Endodermal cell (in vitro differentiated cells): Measurements from ENCODE around the gene CLDN3. TPM values are rescaled to one million over a fixed set of nuclear protein-coding genes. Genes with fewer than 3 reads are reported as not detected.
A peak's percentile ranks its signal among the peaks of the same experiment; 100 is the strongest.

Source experiments
- DNase-seq: peaks from one replicate; pipeline ENCODE4 v3.0.0-alpha.2; 2017
- H3K27ac ChIP-seq: 2 replicates; pipeline ENCODE4 v1.5.1; 2013; ENCODE audit warnings: mild to moderate bottlenecking, low read depth, low read length, moderate library complexity
- H3K27me3 ChIP-seq: 2 replicates; pipeline ENCODE4 v1.6.1; 2013; ENCODE audit warnings: mild to moderate bottlenecking, low read length, moderate library complexity; ENCODE audit not compliant: insufficient read depth, control insufficient read depth, poor library complexity, severe bottlenecking
- H3K36me3 ChIP-seq: 2 replicates; pipeline ENCODE4 v1.7.0; 2013; ENCODE audit warnings: mild to moderate bottlenecking, low read length, moderate library complexity; ENCODE audit not compliant: control insufficient read depth, insufficient read depth
- H3K4me1 ChIP-seq: one replicate; pipeline ENCODE4 v1.7.0; 2013; ENCODE audit warnings: low read length; ENCODE audit not compliant: control insufficient read depth, insufficient read depth
- H3K4me3 ChIP-seq: 2 replicates; pipeline ENCODE4 v1.5.1; 2013; ENCODE audit warnings: mild to moderate bottlenecking, low read length, moderate library complexity
- H3K9ac ChIP-seq: 2 replicates; pipeline ENCODE4 v1.6.1; 2013; ENCODE audit warnings: mild to moderate bottlenecking, low read length, moderate library complexity; ENCODE audit not compliant: poor library complexity, severe bottlenecking; ENCODE audit errors: extremely low read depth
- H3K9me3 ChIP-seq: 2 replicates; pipeline ENCODE4 v1.6.1; 2013; ENCODE audit warnings: mild to moderate bottlenecking, low read length, moderate library complexity; ENCODE audit not compliant: control insufficient read depth
- H3K27ac Mint-ChIP-seq: 2 replicates; pipeline ENCODE4 v1.8.0; 2020; ENCODE audit warnings: mixed read lengths
- H3K27me3 Mint-ChIP-seq: 2 replicates; pipeline ENCODE4 v1.8.0; 2021; ENCODE audit warnings: mild to moderate bottlenecking, mixed read lengths; ENCODE audit not compliant: insufficient read depth
- H3K36me3 Mint-ChIP-seq: 2 replicates; pipeline ENCODE4 v1.8.0; 2020; ENCODE audit warnings: low read depth, mixed read lengths
- H3K4me1 Mint-ChIP-seq: 2 replicates; pipeline ENCODE4 v1.8.0; 2020; ENCODE audit warnings: mixed read lengths
- H3K4me3 Mint-ChIP-seq: 2 replicates; pipeline ENCODE4 v1.8.0; 2020; ENCODE audit warnings: mild to moderate bottlenecking, moderate library complexity, mixed read lengths
- H3K9me3 Mint-ChIP-seq: 2 replicates; pipeline ENCODE4 v1.8.0; 2020; ENCODE audit warnings: mild to moderate bottlenecking, mixed read lengths
- WGBS, 2 experiments: methylation state at CpG; one replicate each; pipeline versions ENCODE4 v1.1.5 to v1.1.7; 2013; ENCODE audit warnings: missing lambda C conversion rate in 2 of 2, mixed read lengths in 1 of 2; ENCODE audit not compliant: insufficient coverage in 1 of 2, insufficient read length in 1 of 2; 5-methylcytosine and 5-hydroxymethylcytosine counted together
- total RNA-seq, 2 donors: library from RNA; stranded (reverse); fragmentation: NEBNext Ultra II Directional in 1 of 2; extraction: Animal tissue kit (Norgen Biotek cat#: 25700) in 1 of 2; gene quantifications; 2 replicates in 1 of 2; 3 replicates in 1 of 2; pipeline ENCODE4 v1.2.1, GENCODE V29; 2021
- TF ChIP-seq, protein P1 (sequence below): fragments of 200-600 bp; sonication (generic); conservative IDR thresholded peaks from 2 replicates; pipeline ENCODE4 v1.5.0; 2021; ENCODE audit warnings: antibody characterized with exemption, mild to moderate bottlenecking

Gene CLDN3
- total RNA-seq, 2 donors from 2014 or later, result 20.7 to 47.0 TPM

DNA sequence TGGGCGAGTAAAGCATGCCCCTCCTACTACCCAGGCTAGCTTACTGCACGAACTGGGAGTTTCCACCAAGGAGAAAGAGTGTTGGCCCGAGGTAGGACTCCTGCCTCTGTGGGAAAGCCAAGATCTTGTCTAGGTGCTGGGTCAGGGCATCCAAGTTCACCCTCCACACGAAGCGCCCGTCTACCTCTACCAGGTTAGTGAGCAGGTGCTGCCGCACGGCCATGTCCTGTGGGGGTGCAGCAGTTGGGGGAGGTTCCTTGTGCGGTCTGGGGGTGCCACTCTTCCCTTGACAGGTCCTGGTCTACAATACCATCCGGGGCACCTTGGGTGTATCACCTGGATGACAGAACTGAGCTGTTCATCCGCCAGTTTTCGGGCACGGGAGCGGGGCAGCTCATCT lies 33.2 kb downstream of the CLDN3 start:
- no peaks in the 10 kb centered on the region for H3K4me1 ChIP-seq
- Mint-ChIP-seq H3K27ac (no peak overlapping the region), H3K27me3 (no peaks in the 10 kb centered on the region), H3K4me3 (peak overlapping the region; percentile 86), H3K36me3 (peaks cover 18% of the 10 kb centered on the region), H3K9me3 (no peaks in the 10 kb centered on the region), H3K4me1 (peaks cover 14% of the 10 kb centered on the region)
- H3K9me3 ChIP-seq, result no peaks in the 10 kb centered on the region
- no peak overlapping the region for H3K9ac ChIP-seq
- no peaks in the 10 kb centered on the region for H3K27me3 ChIP-seq
- DNase-seq, result no peak
- no peak overlapping the region for H3K27ac ChIP-seq
- WGBS, 2 experiments, result 95 to 98% methylated on average over 11 to 14 of the region's 14 CpGs
- H3K36me3 ChIP-seq, result peaks cover 21% of the 10 kb centered on the region
- TF ChIP-seq, protein P1, sequence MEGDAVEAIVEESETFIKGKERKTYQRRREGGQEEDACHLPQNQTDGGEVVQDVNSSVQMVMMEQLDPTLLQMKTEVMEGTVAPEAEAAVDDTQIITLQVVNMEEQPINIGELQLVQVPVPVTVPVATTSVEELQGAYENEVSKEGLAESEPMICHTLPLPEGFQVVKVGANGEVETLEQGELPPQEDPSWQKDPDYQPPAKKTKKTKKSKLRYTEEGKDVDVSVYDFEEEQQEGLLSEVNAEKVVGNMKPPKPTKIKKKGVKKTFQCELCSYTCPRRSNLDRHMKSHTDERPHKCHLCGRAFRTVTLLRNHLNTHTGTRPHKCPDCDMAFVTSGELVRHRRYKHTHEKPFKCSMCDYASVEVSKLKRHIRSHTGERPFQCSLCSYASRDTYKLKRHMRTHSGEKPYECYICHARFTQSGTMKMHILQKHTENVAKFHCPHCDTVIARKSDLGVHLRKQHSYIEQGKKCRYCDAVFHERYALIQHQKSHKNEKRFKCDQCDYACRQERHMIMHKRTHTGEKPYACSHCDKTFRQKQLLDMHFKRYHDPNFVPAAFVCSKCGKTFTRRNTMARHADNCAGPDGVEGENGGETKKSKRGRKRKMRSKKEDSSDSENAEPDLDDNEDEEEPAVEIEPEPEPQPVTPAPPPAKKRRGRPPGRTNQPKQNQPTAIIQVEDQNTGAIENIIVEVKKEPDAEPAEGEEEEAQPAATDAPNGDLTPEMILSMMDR, result no peak
- no peak overlapping the region for H3K4me3 ChIP-seq

DNA sequence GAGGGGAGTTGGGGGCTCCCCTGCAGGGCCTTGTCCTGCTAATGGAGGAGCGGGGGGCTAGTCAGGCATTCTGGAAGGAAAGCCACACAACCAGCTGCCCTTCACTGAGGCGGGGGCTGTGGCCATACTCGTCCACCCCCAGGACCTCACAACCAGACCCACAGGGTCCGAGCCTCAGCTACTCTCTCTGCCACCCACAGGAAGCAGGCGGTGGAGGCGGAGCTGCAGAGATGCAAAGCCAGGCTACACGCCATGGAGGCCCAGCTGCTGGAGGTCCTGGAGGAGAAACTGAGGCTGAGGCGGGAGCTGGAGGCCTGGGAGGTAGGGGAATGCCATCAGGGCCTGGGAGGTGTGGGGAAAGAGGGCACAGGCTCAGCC lies 34.6 kb downstream of the CLDN3 start:
- H3K27ac ChIP-seq, result no peak overlapping the region
- H3K36me3 ChIP-seq, result peaks cover 21% of the 10 kb centered on the region
- Mint-ChIP-seq H3K36me3 (peaks cover 18% of the 10 kb centered on the region), H3K4me1 (peaks cover 6% of the 10 kb centered on the region), H3K27me3 (no peaks in the 10 kb centered on the region), H3K9me3 (no peaks in the 10 kb centered on the region), H3K4me3 (no peak overlapping the region), H3K27ac (no peak overlapping the region)
- DNase-seq, result no peak
- no peaks in the 10 kb centered on the region for H3K9me3 ChIP-seq
- H3K4me3 ChIP-seq, result no peak overlapping the region
- WGBS, 2 experiments, result 93% methylated on average over 5 to 8 of the region's 8 CpGs
- no peaks in the 10 kb centered on the region for H3K27me3 ChIP-seq
- H3K9ac ChIP-seq, result no peak overlapping the region
- H3K4me1 ChIP-seq, result no peaks in the 10 kb centered on the region
- TF ChIP-seq, protein P1, result no peak

DNA sequence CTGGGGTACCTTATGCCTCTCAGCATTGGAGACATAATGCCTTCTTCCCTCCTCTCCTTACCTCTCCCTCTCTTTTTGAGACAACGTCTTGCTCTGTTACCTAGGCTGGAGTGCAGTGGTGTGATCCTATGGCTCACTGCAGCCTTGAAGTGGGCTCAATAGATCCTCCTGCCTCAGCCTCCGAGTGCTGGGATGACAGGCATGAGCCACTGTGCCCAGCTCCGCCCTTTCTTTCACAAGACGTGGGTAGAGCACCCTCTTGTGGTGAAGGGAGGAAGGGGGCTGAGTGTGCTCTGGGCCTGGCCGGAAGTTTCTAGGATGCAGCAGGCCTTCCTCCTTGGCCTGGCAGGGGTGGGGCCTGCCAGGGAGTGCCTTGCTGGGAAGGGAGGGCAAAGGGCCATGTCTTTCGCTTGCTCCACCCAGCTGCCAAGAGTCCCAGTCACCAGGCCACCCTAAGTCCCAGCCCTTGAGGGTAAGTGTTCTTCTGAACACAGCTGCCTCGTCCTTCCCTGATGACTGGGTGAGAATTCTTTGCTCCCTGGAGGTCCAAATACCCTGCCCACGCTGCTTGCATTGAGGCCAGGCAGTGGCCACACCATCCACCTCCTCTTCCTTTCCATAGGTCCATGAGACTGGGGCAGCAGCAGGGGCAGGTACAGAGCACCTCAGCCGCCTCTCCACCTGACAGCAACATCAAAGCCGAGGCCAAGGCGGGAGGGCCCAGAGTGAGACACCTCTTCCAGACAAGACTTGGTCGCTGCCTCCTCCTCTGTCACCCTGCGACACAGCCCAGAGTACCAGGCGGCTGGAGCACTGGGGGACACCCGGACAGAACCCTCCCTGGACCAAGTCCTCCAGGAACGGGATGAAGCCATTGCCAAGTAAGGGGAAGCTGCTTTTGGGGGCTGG lies 35.2 kb downstream of the CLDN3 start:
- DNase-seq, result peak; percentile 97
- no peaks in the 10 kb centered on the region for H3K27me3 Mint-ChIP-seq
- H3K9ac ChIP-seq, result no peak overlapping the region

More for the DNA sequence above, 35.2 kb downstream of the CLDN3 start:
- Histone ChIP-seq H3K36me3 (peaks cover 21% of the 10 kb centered on the region), H3K27me3 (no peaks in the 10 kb centered on the region), H3K9me3 (no peaks in the 10 kb centered on the region), H3K4me3 (no peak overlapping the region), H3K27ac (no peak overlapping the region), H3K4me1 (no peaks in the 10 kb centered on the region)
- Mint-ChIP-seq H3K27ac (peak overlapping the region; percentile 85), H3K4me1 (peaks cover 7% of the 10 kb centered on the region), H3K9me3 (no peaks in the 10 kb centered on the region), H3K4me3 (no peak overlapping the region), H3K36me3 (peaks cover 18% of the 10 kb centered on the region)
- WGBS, 2 experiments, result 43 to 75% methylated on average over 6 to 16 of the region's 16 CpGs
- TF ChIP-seq, protein P1, result peak; percentile 95
